ENCODE results near the gene E2F7.

DNA sequence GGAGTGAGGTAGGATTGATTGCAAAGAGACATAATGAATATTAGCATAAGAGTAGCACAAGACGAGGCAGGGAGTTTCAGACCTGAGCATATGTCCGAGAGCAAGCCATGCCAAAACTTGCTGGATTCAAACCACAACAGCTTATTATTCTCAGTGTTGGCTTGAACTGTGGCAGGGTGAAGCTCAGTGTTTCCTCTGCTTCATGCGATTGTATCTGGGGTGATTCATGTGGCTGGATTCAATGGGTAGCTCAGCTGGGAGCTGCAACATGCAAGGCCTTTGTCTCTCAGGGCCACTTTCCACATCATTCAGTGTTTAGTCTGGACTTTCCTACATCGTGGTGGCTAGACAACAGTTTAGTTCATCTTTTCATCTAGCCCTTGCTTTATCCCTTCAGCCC, 22.1 kb upstream of the E2F7 start:
- no peak for TF ChIP-seq ZNF274 (IDR thresholded peaks at IDR 0.05; ENCODE audit: low read depth, low read length)
- TF ChIP-seq SUZ12 (IDR thresholded peaks at IDR 0.05; ENCODE audit: extremely low read depth, insufficient read depth, insufficient read length), result no peak
